ENCODE measurements around the gene HELT.

- no peak for TF ChIP-seq CTCF (IDR thresholded peaks at IDR 0.05)
- no peak for TF ChIP-seq POLR2A (IDR thresholded peaks at IDR 0.05)
Measured at GRCh38 chr4:184991860-184992259, 26.4 kb upstream of the HELT start.
